ENCODE results near the gene TIMM17B.

DNA sequence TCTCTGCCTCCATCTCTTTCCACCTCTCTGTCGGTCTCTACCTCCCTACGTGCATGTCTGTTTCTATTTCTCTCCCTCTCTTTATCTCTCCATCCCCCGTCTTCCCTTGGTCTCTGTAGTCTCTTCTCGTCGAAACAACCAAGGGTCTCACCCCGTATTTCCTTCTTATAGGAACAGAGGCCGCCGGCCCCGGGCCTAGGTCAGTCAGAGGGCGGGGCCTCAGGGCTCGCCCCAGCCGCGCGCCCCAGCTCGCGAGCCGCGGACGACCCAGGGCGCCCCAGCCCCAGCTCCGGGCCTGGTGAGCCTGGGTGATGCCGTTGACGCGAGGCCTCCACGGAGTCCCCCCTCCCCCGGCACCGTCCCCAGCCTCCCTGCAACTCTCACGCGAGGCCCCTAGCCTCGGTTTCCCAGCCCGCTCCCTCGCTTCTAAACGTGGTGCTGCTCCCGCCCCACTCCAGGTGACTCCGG is 6.6 kb downstream of the TIMM17B start:
- TF ChIP-seq EZH2 (IDR thresholded peaks at IDR 0.05; ENCODE audit: insufficient read depth, poor library complexity, severe bottlenecking) (no peak), EZH2phosphoT487 (IDR thresholded peaks at IDR 0.05; ENCODE audit: insufficient read depth, low read depth) (no peak)

Measured in GM23248 (cell line).